GM20000 (cell line): ENCODE data around the gene F11R.

ENCODE experiments used
- DNase-seq: peaks from one replicate; pipeline ENCODE4 v3.0.0; 2012; ENCODE audit warnings: low spot score
- CTCF ChIP-seq: IDR thresholded peaks from 2 replicates; pipeline ENCODE4 v1.5.1; 2012; ENCODE audit warnings: mild to moderate bottlenecking, control low read depth; ENCODE audit errors: extremely low read depth, missing control alignments

The F11R gene

GRCh38 chr1:160971618-160972056 lies 49.3 kb downstream of the F11R start:
- TF ChIP-seq CTCF = no peak
- no peak for DNase-seq

GRCh38 chr1:160963521-160963920 lies 57.4 kb downstream of the F11R start:
- no peak for DNase-seq
- no peak for TF ChIP-seq CTCF

GRCh38 chr1:160961419-160961818 lies 59.5 kb downstream of the F11R start:
- TF ChIP-seq CTCF = no peak
- DNase-seq = no peak

GRCh38 chr1:160956966-160957365 lies 64.0 kb downstream of the F11R start:
- no peak for DNase-seq
- no peak for TF ChIP-seq CTCF

- TF ChIP-seq CTCF = peak; percentile 64
- peak; percentile 75 for DNase-seq
Observed at GRCh38 chr1:160954158-160955104, 66.5 kb downstream of the F11R start, which contains the start of gene ITLN2. ITLN2 (minus strand) TSS chr1:160954809; CDS start chr1:160954741, 68 bp downstream.

- TF ChIP-seq CTCF = no peak
- DNase-seq = no peak
Observed at GRCh38 chr1:160953030-160953429, 67.9 kb downstream of the F11R start.

- no peak for DNase-seq
- no peak for TF ChIP-seq CTCF
Observed at GRCh38 chr1:160952129-160952510, 68.8 kb downstream of the F11R start.
